NB4 (cell line): Measurements from ENCODE around the gene CNPY3.

Experiments used
- CTCF ChIP-seq: IDR thresholded peaks from one replicate; pipeline ENCODE4 v1.5.1; 2012; ENCODE audit warnings: low read depth, low read length
- MAX ChIP-seq: IDR thresholded peaks from 2 replicates; pipeline ENCODE4 v1.6.1; 2011; ENCODE audit warnings: low read depth, low read length
- MYC ChIP-seq: IDR thresholded peaks from 2 replicates; pipeline ENCODE4 v1.6.1; 2011; ENCODE audit warnings: low read depth, low read length
- POLR2A ChIP-seq: IDR thresholded peaks from 2 replicates; pipeline ENCODE4 v1.6.1; 2011; ENCODE audit warnings: mild to moderate bottlenecking; ENCODE audit not compliant: insufficient read length; ENCODE audit errors: extremely low read depth

DNA sequence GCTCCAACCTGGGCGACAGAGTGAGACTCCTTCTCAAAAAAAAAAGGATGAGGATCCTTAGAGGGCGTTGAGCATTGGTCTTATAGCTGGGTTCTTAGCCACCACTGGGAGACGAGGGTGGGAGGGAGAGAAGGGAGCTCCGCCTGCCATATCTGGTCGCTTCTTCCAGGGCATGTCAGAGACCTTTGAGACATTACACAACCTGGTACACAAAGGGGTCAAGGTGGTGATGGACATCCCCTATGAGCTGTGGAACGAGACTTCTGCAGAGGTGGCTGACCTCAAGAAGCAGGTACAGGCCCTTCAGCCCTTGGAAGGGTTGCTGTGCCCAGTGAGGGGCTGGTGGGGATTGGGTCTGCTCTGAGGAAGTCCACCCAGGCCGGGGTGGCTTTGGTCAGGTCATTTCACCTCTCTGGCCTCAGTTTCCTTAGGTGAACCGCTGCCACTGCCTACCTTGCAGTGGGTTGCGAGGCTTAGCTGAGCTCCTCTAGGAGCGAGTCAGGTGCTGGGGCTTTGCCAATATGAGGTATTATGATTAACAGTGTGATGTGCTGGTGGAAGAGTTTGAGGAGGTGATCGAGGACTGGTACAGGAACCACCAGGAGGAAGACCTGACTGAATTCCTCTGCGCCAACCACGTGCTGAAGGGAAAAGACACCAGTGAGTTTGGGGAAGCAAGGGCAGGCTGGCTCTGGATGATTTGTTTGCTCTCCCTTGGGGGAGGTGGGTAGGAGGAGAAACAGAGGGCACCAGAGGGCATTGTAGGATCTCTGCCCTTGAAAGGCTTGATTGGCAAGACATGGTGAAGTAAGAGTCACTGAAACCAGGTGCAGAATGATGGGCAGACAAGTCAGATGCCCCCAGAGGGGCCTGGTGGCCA is 8.5 kb downstream of the CNPY3 start:
- TF ChIP-seq CTCF: no peak
- TF ChIP-seq POLR2A: no peak
- no peak for TF ChIP-seq MAX
- TF ChIP-seq MYC: no peak
